Measurements from ENCODE around the gene CXCL16.
"Not testable (repeated sequence)": the region's sequence is repeated elsewhere in the genome, so short reads cannot be mapped to it uniquely, and the experiment has no call there.

CXCL16 gene

GRCh38 chr17:4690745-4691144 is 49.0 kb downstream of the CXCL16 start:
- DNase-seq, result no peak

GRCh38 chr17:4689872-4690271 is 49.9 kb downstream of the CXCL16 start:
- DNase-seq, result not testable (repeated sequence)

- DNase-seq, result not testable (repeated sequence)
Observed at GRCh38 chr17:4683739-4684138, 56.0 kb downstream of the CXCL16 start.
